Cortex of kidney (tissue), 1 donor: ENCODE data around the gene PCDHGC3.

Experiments used
- DNase-seq: peaks from one replicate; lab custom pipeline; 2025; lab: John Stamatoyannopoulos, UW

PCDHGC3 gene

GRCh38 chr5:141523991-141524390 is 48.2 kb downstream of the PCDHGC3 start:
- no peak for DNase-seq

- DNase-seq: no peak
Measured at GRCh38 chr5:141524604-141525597, 49.1 kb downstream of the PCDHGC3 start.

GRCh38 chr5:141525653-141526052 is 49.9 kb downstream of the PCDHGC3 start:
- no peak for DNase-seq

GRCh38 chr5:141527426-141527825 is 51.7 kb downstream of the PCDHGC3 start:
- no peak for DNase-seq
